HG03342 (cell line): ENCODE data around the gene CRYBB3.

Experiments
- ATAC-seq: cut with Tn5 transposase; IDR thresholded peaks from one replicate; pipeline ENCODE4 v1.9.1; 2021; ENCODE audit warnings: mild to moderate bottlenecking, moderate library complexity; ENCODE audit not compliant: unreplicated experiment

CRYBB3 gene

DNA sequence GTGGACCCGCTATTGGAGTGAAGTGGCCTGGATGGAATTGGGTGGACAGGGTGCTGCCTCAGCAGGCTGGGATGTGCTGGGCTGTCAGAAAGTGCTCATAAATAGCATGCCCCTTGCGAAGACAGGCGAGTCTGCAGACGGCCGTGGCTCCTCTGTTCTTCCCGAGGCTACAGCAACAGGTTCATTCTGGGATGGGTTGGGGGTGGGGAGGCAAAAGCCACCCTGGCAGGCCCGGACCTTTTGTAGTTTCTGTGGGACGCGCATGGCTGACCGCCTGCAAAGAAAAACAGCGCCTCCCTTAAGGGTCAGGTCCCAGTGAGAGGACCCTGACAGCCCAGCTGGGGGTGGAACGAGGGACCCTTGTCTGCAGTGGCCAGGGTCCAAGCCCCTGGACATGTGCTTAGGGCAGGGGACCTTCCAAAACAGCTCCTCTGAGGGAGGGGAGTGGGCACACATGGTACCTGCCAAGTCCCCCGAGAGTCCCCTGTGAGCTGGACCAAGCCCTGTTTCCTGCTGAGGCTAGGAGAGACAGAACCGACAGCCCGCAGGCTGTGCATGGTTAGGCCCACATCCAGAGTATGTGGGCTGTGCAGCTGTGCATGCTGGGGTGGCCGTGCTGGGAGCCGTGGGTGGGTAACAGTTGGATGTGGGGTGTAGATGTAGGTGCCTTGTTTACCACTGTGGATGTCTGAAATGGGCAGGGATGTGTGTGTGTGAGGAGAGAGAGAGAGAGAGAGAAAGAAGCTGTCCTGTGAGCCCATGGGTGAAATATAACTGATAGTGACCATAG, at the start of gene CRYBB3:
CRYBB3 (plus strand) TSS at position 128 of the 790 bp plus-strand sequence. CDS start 1,539 bp downstream, outside the sequence.
- ATAC-seq: no peak

DNA sequence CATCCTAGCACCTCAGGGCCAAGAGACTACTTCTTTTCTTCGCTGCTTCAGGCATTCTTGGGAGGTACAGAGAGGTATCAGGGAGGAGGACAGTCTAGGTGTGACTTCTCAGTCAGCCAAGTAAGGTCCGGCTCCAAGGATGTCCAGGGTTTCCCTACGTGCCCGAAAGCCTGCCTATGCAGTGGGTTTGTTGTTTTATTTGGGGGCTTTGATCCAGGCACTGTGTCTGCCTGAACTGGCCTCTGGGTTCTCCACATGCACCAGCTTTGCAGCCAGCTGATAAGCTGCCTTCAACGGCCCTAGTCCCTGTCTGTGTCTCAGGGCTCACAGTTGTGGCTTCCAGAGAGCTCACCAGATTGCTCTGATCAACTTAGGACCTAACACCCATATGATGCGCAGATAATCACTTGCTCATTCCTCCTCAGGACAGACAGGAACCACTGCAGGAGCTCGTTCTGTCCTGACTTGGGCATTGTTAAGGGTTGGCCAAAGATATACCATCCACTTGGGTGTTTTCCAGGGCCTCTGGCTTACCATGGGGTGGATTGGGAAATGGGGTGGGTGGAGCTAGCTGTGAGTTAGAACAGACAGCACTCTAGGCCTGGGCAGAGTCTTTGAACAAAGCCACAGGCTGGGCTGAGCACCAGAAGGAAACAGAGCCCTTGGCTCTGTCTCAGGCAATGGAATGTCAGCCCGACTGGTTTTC, 45.5 kb upstream of the CRYBB3 start:
- ATAC-seq: no peak

- ATAC-seq: no peak
Measured at GRCh38 chr22:25154667-25154999, 45.0 kb upstream of the CRYBB3 start.

- ATAC-seq: no peak
Measured at GRCh38 chr22:25156736-25157135, 42.9 kb upstream of the CRYBB3 start.

DNA sequence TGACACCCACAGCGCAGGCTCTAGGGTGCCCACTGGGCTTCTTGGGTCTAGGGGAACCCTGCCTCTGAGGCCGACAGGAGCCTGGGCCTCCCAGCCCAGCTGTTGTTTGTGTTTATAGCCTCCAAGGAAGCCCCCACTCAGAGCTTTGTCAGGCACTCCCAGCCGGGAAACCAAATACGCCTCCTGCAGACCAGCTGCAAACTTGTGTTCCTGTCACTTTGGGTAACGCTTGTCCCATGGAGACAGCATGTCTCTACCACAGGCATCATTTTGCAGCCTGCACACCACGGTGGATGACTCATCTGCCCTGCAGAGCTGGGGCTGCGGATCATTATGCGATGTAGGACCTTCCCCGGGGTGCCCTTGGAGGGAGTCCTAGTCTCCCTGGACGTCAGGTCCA, 40.6 kb upstream of the CRYBB3 start:
- no peak for ATAC-seq

- no peak for ATAC-seq
Measured at GRCh38 chr22:25160120-25160996, 39.3 kb upstream of the CRYBB3 start.

GRCh38 chr22:25161017-25161915, 38.4 kb upstream of the CRYBB3 start:
- ATAC-seq: no peak

- no peak for ATAC-seq
Measured at GRCh38 chr22:25161916-25162530, 37.6 kb upstream of the CRYBB3 start.

DNA sequence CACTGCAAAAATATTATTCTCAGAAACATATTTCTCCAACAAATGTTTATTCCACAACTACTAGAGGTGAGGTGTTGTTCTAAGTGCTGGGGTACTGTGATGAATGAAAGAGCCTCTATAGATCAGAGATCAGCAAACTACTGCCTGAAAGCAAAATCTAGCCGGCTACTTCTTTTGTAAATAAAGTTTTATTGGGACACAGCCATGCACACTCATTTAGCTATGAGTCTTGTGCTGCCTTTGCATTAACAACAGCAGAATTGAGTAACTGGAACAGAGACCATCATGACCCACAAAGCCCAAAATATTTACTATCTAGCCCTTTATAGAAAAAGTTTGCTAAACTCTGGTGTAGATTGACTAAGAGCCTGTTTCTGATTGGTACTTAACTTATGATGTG, 37.1 kb upstream of the CRYBB3 start:
- no peak for ATAC-seq

DNA sequence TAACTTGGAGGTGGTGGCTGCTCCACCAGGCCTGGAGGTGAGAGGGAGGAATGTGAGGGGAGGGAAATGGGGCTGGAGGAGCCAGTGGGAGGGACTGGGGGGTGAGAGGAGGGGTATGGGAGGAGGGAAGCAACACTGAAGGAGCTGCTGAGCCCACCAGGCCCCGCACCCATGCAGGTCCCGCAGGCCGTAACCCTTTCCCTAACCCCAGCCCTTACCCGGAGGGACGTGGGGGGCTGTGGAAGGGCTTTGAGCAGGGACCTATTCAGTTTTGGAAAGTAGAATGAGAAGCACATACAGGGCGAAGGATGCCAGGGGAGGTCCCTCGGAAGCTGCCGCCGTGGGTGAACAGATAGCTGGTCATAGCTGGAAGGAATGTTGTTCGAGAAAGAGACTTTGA, 33.9 kb upstream of the CRYBB3 start:
- ATAC-seq: no peak

- ATAC-seq: no peak
Measured at GRCh38 chr22:25166266-25167040, 33.2 kb upstream of the CRYBB3 start.

DNA sequence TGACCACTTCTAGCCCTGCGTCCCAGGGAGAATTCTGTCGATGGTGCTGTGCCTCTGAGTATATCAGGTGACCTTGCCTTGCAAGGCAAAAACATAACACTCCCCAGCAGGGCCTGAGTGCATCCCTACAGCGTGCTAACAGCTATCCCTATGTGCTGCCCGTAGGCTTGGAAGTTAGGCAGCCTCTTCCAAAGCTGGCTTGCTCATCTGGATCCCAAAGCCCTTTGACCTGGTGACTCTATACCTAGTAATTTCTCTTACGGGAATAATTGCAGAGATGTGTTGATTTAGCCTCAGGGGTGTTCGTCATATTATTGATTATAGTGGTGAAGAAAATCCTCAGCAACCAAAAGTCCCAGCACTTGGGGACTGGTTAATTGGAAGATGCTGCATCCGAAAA, 32.6 kb upstream of the CRYBB3 start:
- ATAC-seq: no peak

DNA sequence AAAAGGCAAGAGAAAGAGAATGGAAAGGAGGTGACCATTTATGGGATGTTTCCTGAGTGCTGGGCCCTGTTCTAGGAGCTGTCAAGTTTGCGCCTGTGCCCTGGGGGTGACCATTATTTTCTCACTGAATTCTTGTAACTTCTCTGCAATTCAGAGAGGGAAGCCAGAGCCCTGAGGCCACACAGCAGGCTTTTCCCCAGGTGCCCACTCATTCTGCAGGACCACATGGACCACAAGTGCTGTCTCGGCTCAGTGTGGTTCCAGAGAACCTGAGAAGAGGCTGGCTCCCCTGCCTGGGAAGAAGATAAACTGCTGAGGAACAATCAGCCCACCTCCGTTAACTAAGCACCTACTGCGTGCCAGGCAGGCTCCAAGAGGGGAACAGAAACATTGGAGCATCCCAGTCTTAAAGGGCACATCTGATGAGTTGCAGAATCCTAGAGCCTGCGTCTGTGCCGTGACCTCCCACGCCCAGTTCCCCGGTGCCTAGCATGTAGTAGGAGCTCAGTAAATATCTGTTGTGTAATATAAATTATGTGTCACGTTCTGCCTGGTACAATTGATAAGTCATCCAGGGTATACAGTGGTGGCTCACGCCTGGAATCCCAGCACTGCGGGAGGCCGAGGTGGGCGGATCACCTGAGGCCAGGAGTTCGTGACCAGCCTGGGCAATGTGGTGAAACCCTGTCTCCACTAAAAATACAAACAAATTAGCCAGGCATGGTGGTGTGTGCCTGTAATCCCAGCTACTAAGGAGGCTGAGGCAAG, 31.6 kb upstream of the CRYBB3 start:
- no peak for ATAC-seq

- ATAC-seq: no peak
Measured at GRCh38 chr22:25169278-25170031, 30.2 kb upstream of the CRYBB3 start.

DNA sequence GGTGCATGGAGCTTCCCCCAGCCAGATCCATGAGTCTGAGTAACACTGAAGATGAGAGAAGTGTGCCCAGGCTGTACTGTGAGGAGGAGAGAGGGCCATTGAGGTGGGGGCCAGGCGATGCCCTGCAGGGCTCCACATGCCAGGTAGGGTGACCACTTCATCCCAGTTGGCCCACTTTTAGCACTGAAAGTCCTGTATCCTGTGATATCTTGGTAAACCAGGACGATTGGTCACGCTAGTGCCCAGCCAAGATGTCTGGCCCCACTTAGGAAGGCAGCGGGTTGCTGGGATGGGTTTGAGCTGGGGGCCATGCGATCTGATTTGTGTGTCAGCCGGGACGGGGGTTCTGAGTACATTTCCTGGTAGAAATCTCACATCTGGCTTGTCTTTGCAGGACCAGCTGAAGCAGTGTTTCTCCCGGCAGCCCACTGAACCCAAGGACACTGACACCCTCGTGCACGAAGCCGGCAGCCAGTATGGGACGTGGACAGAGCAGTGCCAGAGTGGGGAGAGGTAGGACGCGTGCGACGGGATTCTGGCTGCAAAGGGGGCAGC, 29.2 kb upstream of the CRYBB3 start:
- no peak for ATAC-seq

- ATAC-seq: no peak
Measured at GRCh38 chr22:25172153-25172552, 27.5 kb upstream of the CRYBB3 start.

DNA sequence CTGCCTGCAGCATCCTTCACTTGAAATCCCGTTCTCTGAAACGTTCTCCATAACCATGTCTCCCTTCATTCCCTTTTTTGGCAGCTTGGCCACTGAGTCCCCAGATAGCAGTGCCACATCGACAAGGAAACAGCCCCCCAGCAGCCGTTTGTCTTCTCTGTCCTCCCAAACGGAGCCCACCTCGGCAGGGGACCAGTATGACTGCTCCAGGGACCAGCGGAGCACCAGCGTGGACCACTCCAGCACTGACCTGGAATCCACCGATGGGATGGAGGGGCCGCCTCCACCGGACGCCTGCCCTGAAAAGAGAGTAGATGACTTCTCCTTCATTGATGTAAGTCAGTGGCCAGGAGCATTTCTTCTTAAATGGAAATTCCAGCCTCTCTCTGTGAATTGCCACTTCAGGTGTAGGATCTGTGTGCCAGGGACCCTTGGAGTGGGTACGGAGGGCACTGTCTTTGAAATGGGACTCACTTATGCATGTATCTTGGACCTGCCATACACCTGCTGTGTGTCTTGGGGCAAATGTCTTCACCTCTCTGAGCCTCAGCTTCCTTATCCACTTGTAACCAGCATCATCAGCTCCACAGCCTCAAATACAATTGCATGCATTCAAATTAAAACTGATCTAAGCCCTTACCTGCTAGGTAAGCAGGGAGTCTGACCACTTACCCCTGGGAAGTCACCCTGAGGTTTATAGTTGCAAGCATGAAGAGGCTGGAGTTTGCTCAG, 25.3 kb upstream of the CRYBB3 start:
- ATAC-seq: no peak
